ENCODE measurements around the gene TYMP.
"Not testable (repeated sequence)": the region's sequence is repeated elsewhere in the genome, so short reads cannot be mapped to it uniquely, and the experiment has no call there.

Gene TYMP

DNA sequence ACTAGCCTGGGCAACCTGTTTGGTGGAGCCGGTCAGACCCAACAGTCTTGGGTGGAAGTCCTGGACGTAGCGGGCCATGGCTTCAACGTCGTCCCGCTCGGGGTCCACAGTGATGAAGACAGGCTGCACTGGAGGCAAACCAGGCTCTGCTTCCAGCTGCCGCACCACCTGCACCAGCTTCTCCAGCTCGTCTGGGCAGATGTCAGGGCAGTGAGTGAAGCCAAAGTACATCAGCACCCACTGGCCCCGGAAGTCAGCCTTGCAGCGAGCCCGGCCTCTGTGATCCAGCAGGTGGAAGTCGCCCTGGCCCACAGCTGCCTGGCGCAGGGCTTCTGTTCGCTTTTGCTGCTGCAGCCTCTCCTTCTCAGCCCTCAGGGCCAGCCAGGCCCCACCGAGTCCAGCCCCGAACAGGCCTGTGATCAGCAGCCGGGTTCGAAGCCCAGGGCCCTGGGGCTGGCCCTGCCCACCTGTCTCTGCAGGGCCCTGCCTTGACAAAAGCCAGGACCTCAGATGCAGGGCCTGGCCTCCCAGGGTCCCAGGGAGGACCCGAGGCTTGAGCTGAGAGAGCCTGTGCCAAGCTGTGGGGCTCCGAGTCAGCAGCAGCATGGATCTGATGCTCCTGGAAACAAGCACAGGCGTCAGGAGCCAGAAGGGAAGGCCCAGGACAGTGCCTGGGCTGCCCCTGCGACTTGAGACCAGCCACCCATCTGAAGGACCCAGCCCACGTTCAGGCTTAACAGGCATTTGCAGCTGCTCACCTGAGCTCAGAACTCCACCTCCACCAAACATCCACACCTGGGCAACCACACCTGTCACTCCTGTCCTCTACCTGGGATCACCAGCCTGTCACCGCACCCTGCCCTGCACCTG lies 5.8 kb downstream of the TYMP start:
- no peak for DNase-seq

DNA sequence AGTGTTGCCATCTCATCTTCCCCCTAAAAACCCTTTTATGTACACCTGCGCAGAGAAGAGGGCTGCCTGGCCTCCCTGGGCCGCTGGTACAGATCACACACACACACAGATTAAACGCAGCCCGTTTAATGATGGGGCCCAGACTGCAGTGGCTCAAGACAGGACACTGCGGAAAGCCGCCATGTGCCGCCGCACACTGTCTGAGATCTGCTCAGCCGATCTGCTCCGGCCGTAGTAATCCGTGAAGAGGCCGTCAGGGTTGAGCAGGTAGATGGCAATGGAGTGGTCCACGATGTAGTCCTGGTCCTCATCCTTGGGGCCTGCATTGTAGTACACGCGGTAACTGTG lies 6.4 kb downstream of the TYMP start:
- no peak for DNase-seq

DNA sequence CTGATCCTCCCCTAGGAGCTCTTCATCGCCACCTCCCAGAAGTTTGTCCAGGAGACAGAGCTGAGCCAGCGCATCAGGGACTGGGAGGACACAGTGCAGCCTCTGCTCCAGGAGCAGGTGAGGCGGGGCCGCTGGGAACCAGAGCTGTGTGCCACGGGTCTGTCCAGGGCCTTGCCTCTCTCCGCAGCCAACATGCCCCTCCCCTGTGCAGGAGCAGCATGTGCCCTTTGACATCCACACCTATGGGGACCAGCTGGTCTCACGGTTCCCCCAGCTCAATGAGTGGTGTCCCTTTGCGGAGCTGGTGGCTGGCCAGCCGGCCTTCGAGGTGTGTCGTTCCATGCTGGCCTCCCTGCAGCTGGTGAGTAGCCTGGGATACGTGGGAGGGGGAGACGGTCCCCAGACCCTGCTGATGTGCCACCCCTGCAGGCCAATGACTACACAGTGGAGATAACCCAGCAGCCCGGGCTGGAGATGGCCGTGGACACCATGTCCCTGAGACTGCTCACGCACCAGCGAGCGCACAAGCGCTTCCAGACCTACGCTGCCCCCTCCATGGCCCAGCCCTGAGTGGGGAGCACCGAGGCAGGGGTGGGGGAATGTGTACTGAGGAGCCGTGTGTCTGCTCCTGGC lies 6.9 kb downstream of the TYMP start:
- no peak for DNase-seq

DNA sequence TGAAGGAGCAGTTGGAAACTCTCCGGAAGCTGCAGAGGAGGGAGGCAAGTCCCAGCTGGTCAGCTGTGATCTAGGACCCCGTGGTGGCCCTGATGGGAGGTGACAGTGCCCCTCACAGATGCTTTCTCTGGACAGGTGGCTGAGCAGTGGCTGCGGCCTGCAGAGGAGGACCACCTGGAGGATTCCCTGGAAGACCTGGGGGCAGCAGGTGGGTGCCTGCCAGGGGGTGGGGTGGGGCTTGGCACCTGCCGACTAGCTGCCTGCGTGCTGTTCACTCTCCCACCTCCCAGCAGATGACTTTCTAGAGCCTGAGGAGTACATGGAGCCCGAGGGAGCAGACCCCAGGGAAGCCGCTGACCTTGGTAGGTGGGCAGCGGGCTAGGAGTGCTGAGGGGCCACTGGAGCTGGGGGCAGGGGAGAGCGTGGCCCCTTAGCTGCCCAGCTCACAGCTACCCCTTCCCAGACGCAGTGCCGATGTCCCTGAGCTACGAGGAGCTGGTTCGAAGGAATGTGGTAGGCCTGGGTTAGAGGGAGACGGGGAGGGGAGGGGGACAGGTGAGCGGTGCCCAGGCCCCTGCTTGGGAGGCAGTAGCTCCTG lies 7.5 kb downstream of the TYMP start:
- no peak for DNase-seq

DNA sequence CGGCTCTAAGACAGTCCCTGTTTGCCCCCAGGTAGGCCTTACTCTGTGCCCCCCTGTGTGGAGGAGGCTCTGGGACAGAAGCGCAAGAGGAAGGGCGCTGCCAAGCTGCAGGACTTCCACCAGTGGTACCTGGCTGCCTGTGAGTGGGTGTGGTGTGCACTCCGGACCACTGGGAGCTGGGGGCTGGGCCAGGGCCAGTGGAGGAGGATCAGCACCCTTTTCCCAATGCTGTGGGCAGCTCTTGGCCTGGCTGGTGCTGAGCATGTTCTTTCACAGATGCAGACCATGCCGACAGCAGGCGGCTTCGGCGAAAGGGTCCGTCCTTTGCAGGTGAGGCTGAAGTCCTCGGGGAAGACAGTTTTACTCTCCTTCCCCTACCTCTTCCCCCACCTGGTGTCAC lies 8.1 kb downstream of the TYMP start:
- no peak for DNase-seq

DNA sequence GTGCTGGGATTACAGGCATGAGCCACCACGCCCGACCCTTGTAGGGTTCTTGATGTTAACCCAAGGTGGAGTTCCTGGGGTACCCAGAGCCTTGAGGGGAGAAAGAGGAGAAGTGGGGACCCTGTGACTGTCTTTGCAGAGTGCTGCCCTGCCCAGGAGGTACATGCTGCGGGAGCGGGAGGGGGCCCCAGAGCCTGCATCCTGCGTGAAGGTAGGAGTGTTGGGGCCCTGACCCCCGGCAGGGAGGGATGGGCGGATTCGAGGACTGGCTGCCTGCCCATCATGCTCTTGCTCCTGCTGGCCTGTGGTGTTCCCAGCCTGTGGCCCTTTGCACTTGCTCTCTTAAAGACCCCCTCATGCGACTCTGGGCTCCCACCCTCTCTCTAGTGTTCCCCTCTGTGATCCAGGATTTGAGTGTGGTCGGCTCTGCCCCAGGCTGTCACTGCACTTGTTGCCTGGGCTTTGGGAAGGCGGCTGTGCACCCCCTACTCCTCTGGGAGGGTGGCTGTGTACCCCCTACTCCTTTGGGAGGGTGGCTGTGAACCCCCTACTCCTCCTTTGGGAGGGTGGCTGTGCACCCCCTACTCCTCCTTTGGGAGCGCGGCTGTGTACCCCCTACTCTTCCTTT lies 8.9 kb downstream of the TYMP start:
- no peak for DNase-seq

DNA sequence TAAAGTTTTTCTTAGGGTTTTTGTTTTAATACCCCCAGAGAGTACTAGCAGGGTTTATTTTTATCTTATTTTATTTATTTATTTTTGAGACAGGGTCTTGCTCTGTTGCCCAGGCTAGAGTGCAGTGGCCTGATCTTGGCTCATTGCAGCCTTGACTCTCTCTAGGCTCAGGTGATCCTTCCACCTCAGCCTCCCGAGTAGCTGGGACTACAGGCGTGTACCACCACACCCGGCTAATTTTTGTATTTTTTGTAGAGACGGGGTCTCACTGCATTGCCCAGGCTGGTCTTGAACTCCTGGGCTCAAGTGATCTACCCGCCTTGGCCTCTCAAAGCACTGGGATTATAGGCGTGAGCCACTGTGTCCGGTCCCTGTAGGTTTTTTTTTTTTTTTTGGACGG lies 9.6 kb downstream of the TYMP start:
- DNase-seq: not testable (repeated sequence)

DNA sequence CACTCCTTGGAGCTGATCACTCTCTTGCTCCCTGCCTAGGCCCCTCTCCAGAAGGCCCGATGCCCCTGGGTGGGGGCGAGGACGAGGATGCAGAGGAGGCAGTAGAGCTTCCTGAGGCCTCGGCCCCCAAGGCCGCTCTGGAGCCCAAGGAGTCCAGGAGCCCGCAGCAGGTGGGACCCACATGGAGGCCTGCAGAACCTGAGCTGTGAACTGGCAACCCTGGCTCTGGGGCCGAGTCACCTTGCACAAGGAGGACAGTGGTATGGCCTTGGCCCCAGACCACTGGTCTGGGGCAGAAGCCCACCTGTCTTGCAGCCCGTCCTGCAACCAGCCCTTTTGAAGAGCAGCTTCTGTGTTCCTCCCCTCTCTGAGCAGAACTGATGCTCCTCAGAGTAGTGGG lies 10.7 kb downstream of the TYMP start:
- DNase-seq: no peak

DNA sequence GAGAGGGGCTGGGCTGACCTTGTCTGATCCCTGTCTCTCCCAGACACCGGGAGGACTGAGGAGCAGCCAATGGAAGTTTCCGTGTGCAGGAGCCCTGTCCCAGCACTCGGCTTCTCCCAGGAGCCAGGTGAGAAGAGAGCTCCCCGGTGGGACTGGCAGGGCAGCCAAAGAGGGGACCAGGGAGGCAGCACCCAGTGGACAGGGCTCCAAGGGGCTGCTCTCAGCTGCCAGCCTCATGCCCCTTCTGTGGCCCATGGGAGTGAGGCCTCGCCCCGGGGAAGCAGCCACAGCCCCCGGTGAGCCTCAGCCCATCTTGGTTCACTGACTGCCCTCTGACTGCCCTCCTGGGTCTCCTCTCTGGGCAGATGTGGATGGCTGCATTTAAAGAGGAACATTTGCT lies 11.2 kb downstream of the TYMP start:
- DNase-seq: no peak

DNA sequence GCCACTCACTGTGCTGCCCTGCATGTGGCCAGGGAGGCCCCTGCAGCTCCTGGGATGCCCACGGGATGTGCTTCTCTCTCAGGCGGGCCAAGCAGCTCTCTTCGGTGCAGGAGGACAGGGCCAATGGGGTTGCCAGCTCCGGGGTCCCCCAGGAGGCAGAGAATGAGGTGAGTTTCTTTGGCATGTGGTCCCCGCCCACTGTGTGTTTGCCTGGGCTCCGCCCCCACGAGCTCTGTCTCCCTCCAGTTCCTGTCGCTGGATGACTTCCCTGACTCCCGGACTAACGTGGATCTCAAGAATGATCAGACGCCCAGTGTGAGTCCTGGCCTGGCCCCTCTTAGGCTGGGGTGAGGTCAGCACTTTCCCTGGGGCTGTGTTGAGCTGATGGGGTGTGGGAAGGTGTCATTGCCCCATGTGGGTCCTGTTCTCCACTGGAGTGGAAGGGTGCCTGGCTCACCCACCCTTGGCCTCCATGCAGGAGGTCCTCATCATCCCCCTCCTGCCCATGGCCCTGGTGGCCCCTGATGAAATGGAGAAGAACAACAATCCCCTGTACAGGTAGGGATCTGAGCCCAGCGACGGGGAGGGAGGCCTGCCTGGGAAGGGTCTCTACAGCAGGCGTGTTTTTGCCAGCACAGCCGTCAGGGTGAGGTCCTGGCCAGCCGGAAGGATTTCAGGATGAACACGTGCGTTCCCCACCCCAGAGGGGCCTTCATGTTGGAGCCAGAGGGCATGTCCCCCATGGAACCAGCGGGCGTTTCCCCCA lies 12.1 kb downstream of the TYMP start:
- no peak for DNase-seq

DNA sequence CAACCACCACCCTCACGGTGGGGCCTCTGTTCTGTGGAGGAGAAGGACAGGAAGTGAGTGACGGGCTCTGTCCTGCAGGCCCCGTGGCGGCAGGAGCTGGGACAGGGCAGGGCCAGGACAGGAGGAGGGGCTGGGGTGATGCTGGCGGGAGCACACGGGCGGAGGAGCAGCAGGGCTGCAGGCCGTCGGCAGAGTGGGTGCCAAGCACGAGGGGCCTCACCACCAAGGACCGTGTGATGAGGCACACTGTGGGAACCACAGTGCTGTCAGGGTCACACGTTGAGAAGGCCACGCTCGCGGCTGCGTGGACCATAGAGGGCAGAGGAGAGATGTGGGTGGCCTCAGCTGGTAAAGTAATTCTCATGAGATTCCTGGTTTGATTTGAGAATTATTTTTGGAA lies 12.9 kb downstream of the TYMP start:
- DNase-seq: no peak

DNA sequence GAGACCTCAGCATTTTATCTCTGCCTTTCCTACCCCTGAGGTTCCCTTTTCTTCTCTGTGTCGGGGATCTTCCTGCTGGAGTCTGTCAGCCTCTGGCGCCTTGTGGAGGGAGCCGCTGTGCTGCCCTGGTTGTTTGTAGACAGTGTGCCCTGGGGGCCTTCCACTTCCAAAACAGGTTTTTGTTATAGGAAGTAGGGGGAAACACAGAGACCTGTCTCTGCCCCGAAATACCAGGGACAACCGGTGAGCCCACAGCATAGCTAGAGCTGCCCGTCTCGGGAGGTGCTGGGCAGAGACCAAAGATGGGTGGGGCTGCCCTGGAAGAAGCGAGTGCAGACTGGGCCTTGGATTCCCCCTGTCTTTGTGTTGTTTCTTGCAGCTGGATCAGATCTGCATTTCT lies 13.7 kb downstream of the TYMP start:
- DNase-seq: no peak

DNA sequence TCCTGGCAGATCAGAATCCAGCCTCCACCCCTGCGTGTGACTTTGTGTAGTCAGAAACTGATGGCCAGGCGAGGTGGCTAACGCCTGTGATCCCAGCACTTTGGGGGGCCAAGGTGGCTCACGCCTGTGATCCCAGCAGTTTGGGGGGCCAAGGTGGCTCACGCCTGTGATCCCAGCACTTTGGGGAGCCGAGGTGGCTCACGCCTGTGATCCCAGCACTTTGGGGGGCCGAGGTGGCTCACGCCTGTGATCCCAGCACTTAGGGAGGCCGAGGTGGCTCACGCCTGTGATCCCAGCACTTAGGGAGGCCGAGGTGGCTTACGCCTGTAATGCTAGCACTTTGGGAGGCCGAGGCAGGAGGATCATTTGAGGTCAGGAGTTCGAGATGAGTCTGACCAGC lies 16.6 kb downstream of the TYMP start:
- DNase-seq: no peak

DNA sequence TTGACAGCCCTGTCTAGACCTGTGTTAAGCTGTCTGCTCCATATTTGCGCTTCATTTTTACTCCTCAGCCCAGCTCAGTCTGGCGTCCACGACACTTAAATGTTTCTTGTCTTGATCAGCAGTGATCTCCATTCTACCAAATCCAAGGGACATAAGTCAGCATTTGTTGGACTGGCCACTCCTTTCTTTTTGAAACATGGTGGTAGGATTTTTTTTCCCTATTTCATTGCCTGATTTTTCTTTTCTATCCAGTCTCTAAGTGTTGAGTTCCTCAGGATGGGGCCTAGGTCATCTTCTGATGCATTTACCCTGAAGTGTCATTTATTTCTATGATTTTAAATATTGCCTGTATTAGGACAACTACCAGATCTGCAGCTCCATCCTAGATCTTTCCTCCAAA lies 20.9 kb downstream of the TYMP start:
- no peak for DNase-seq

DNA sequence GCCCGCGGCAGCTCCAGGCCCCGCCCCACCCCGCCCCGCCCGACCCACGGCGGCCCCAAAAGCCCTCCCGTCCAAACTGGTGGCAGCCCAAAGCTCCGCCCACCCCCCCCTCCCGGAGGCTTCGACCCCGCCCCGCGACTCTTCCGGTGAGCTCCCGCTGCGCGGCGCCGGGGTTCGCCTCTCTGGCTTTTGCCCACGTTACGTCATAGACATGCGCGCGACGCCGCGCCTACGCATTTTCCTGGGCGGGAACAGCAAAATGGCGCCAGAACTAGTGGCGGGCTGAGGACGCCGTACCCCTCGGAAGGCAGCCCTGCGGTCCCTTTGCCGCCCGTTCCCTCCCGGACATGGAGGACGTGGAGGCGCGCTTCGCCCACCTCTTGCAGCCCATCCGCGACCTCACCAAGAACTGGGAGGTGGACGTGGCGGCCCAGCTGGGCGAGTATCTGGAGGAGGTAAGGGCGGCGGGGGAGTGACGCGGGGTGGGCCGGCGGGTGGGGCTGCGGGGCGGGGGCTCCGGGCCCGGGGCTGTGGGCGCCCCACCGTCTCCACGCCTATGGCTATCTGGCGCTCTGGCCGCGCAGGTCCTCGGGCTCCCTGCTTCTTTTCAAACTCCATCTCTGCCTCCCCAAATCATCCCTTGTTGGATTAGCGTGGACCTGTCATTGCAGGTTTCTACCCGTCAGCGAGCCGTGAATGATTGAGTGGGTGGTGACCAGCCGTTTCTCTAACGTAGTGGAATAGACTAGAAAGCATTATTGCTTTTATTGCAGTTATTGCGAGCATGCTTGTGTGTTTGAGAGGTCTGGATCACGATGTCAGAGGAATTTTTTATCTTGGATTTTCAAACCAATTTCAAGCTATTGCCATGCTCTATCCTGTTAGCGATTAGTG lies 21.6 kb downstream of the TYMP start, which contains the start of gene NCAPH2:
TSS of gene NCAPH2 (plus strand) at position 234 of the 894 bp plus-strand sequence. CDS start at position 348, 114 bp downstream.
- peak; percentile 100 for DNase-seq

DNA sequence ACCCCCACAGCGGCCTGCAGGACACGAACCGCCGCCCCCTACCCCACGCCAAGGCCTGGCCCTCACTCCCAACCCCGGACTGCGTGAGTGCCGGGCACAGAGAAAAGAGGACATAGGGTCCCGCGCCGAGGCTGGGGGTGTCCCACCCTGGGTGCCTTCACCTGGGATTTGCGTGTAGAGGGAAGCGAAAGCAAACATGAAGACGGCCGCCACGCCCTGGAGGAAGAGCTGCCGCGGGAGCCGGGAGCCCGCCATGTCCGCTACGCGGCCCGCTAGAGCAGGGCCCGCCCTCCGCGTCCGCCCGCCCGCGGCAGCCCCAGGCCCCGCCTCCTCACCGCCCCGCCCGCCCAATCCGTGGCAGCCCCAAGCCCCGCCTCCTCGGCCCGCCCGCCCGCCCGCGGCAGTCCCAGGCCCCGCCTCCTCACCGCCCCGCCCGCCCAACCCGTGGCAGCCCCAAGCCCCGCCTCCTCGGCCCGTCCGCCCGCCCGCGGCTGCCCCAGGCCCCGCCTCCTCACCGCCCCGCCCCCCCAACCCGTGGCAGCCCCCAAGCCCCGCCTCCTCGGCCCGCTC lies 22.3 kb downstream of the TYMP start, which contains the start of gene LMF2:
TSS of gene LMF2 (minus strand) at position 282 of the 570 bp plus-strand sequence. CDS start at position 255, 27 bp downstream.
- DNase-seq: peak; percentile 96

DNA sequence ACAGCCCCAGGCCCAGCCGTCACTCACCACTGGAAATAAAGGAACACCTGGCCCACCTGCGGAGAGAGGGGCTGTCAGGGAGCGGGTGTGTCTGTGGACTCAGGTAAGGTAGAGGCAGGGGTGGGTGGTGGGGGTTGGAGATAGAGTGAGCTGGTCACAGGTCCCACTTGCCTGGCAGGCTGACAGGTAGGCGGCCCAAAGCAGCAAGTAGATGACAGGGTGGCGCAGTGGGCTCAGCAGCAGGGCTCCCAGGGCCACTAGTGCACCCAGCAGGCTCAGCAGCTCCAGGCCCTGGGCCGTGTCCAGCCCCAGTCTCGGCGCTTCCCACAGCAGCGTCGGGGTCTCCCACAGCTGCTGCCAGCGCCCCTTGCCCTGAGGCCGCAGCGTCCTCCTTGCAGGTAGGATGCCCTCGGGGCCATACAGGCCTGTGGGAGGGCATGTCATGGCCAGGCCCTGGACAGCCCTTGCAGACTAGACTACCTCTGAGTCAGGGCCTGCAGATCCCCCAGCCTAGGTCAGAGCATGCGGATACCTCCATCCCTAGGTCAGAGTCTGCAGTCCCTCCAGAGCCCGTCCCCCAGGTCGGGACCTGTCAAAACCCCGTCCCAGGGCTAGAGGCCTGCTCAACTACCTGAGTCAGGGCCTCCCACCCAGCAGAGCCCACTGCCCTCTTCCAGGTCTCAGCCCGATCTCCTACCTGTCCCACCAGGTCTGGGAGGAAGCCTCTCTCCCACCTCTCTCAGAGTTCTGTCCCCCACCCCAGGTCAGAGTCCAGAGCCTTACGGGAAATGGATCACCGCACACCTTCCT lies 23.0 kb downstream of the TYMP start:
- DNase-seq: no peak

DNA sequence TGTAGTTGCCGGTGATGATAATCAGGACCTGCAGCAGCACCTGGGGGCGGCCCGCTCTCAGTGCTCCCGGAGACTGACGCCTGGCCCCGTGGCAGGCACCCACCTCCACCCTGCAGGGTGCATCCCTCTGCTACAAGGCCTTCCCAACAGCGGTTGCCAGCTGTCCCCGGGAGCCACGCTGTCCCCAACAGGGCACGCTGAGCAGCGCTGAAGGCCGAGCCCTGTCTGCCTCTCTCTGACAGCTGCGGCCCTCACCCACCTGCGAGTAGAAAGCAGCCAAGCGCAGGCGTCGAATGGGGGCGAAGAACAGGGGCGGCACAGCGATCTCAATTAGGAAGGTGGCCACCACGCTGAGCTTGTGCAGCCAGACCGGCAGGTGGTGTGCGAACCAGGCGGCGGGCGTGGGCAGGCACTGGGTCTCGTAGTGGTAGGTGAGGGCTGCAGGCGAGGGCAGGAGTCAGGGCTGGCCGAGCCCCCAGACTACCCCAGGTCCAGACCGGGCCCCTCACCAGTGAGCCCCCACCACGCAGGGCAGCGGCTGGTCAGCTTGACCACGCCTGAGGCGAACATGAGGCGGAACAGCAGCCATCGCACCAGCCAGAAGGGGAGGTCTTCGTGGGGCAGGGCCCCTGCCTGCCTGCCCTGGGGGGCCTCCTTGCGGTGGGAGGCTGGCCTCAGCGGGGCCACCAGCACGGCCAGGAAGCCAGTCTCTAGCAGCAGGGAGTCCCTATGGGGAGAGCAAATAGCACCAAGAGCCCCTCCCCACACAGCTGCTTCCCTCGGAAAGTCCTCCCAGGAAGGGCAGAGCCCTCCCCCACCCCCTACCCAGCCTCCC lies 23.8 kb downstream of the TYMP start:
- no peak for DNase-seq

DNA sequence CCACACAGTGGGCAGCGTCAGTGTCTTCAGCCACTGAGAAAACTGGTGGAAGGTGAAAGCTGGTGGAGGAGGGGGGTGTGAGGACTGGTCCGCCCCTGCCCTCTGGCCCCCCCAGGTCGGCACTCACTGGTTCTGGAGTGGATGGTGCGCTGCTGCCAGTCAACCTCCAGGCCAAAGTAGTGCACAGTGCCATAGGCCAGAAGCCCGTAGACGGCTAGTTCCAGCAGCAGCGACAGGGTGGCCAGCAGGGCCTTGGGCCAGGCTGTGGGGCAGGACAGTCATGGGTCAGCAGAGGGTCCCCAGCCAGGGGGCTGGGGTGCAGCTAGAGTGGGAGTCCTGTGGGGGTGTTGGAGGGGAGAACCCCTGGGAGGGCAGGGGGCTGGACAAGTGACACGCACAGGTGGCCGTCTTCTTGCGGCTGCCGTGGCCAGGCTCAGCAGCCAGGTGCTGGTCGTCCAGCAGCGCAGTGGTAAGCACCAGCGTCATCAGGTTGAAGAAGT lies 24.5 kb downstream of the TYMP start:
- DNase-seq: no peak
